Heart right ventricle (tissue), 16 donors: Measurements from ENCODE around the gene KLF2. TPM values are rescaled to one million over a fixed set of nuclear protein-coding genes. Genes with fewer than 3 reads are reported as not detected.
"Not testable (repeated sequence)": the region's sequence is repeated elsewhere in the genome, so short reads cannot be mapped to it uniquely, and the experiment has no call there.

Source experiments
- ATAC-seq, 8 donors: fragments of 200-7000 bp; cut with Tn5 transposase; one replicate each; pipeline ENCODE4 v1.9.1; 2020; ENCODE audit warnings: mild to moderate bottlenecking in 8 of 8, moderate library complexity in 8 of 8, moderate number of reproducible peaks in 1 of 8
- DNase-seq, 2 donors: peaks; one replicate each; pipeline ENCODE4 v3.0.0-alpha.2; 2020
- H3K27ac ChIP-seq, 10 donors: fragments of 200-600 bp; sonication (generic) in 2 of 10; one replicate each; pipeline versions ENCODE4 v1.5.0 to v1.8.0; 2020 to 2022; ENCODE audit warnings: mild to moderate bottlenecking in 3 of 10
- H3K27me3 ChIP-seq, 7 donors: fragments of 200-600 bp; one replicate each; pipeline ENCODE4 v1.8.0; 2021 to 2022; ENCODE audit warnings: mild to moderate bottlenecking in 2 of 7
- H3K36me3 ChIP-seq, 9 donors: fragments of 200-600 bp; sonication (generic) in 1 of 9; one replicate each; pipeline versions ENCODE4 v1.5.0 to v1.8.0; 2020 to 2022; ENCODE audit warnings: mild to moderate bottlenecking in 2 of 9
- H3K4me1 ChIP-seq, 9 donors: fragments of 200-600 bp; sonication (generic) in 1 of 9; one replicate each; pipeline versions ENCODE4 v1.5.0 to v1.8.0; 2020 to 2022; ENCODE audit warnings: mild to moderate bottlenecking in 4 of 9
- H3K4me3 ChIP-seq, 10 donors: fragments of 200-600 bp; sonication (generic) in 2 of 10; one replicate each; pipeline versions ENCODE4 v1.5.0 to v1.8.0; 2020 to 2022; ENCODE audit warnings: mild to moderate bottlenecking in 7 of 10, moderate library complexity in 2 of 10
- H3K9me3 ChIP-seq, 11 donors: fragments of 200-600 bp in 10 of 11; sonication (generic) in 2 of 11; one replicate each; pipeline versions ENCODE4 v1.5.0 to v1.8.0; 2013 to 2022; ENCODE audit warnings: mild to moderate bottlenecking in 2 of 11, control low read depth in 1 of 11, moderate library complexity in 1 of 11
- WGBS, 2 donors: extraction: QIAGEN DNeasy Blood & Tissue Kit; methylation state at CpG; one replicate each; pipeline ENCODE4 v1.1.7; 2013; ENCODE audit warnings: inconsistent platforms in 1 of 2; 5-methylcytosine and 5-hydroxymethylcytosine counted together
- intact Hi-C, 10 donors: fragments of 100-400 bp; cut with DNase I; formaldehyde crosslinking; loops; one replicate each; pipeline versions ENCODE4 v1.11.1 to v1.14.2; 2022
- polyA plus RNA-seq, 2 donors: library from polyadenylated mRNA; stranded (reverse); fragments of 200-250 nt; gene quantifications; one replicate each; pipeline ENCODE4 v1.2.3, GENCODE V29; 2013
- total RNA-seq, 10 donors: library from RNA; stranded (reverse); fragmentation: NEBNext Ultra II Directional in 3 of 10; extraction: Animal tissue kit (Norgen Biotek cat#: 25700) in 3 of 10; gene quantifications; one replicate each; pipeline versions ENCODE4 v1.2.1 to v1.2.4, GENCODE V29; 2021 to 2023
- TF ChIP-seq, protein P1 (sequence below), 9 donors: fragments of 200-600 bp; sonication (generic) in 2 of 9; IDR thresholded peaks; one replicate each; pipeline versions ENCODE4 v1.5.0 to v1.8.0; 2021 to 2022; ENCODE audit warnings: antibody characterized with exemption in 9 of 9, mild to moderate bottlenecking in 5 of 9, moderate library complexity in 1 of 9
- donor health status: Arrhythmogenic right ventricular cardiomyopathy.
- donor health status: ischemic (EF 13 %, LVEDD 7.1; RV severe dilation, severe dysfunction).
- donor health status: healthy with polysubstance abuse.
- donor health status: DM: no; HTN: yes; CAD: no.
- donor health status: DM: no; HTN: no; CAD: no.
- donor health status: ischemic (EF 25% LVEDD 6.9; RV normal size, moderate dysfunction).
- donor health status: ischemic (EF 25% LVEDD 5.7; RV mildly dilated, moderate dysfunction).
- donor health status: healthy.
- donor health status: DM: yes; HTN: yes; CAD: no.
- donor health status: Ischemic cardiomyopathy.
- donor health status: ischemic (EF 35%, LVEDD 5.7; RV mildly dilated, moderate dysfunction).
- donor health status: nonischemic (EF 11% LVEDD 7.7; RV severe dilation, severe dysfunction).
- donor health status: DM: yes; HTN: yes; CAD: no.
- donor health status: PGD.
- donor health status: ischemic (EF 29% LVEDD 5.4; RV normal size, mild dysfunction).
- donor health status: nonischemic (EF 23%, LVEDD 6.1; RV moderate dilation, normal function).

KLF2 gene
- total and polyA plus RNA-seq, 12 donors, result 22.4 to 76.2 (median 50.4) TPM

DNA sequence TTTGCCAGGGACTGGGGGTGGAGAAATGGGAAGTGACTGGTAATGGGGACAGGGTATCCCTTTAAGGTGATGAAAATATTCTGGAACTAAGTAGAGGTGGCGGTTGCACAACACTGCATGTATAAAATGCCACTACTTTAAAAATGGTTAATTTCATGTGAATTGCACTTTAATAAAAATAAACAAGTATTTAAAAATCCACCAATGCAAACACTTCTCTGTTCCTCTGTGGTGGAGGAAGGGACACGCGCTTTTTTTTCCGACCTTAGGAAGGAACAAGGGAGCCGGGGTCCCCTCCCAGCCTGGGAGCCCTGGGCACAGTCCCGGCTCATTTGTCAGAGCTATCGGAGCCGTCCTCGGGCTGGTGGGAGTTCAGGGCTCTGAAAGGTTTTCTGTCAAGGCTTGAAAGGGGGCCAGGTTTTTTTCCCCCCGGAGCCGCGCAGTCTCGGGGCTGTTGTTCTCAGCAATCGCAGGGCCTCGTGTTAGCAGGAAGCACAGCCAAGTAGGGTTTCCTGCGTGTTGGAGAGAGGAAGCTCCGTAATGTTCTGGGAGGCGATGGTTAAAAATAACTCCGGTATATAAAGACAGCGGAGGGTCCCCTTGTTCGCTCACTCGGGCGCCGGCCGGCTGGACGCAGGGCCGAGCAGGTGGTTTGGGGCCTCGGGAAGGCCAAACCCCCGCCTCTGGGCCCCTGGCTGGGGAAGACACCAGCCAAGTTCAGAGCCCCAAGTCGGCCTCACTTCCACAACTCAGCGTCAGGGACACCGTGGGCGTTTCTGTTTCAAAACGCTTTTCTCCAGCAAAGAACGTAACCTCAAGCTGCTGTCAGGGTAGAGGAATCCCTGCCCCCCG, 41.2 kb upstream of the KLF2 start:
- Histone ChIP-seq H3K36me3 (no peaks in the 10 kb centered on the region), H3K4me1 (peaks cover 13 to 89% (median 57%) of the 10 kb centered on the region in 9 donors), H3K4me3 (peak overlapping the region in 8 of 10 donors; percentile 19 to 49 (median 38)), H3K9me3 (peaks cover 0 to under 1% (median 0%) of the 10 kb centered on the region in 11 donors), H3K27ac (peak overlapping the region; percentile 91 to 99 (median 98)), H3K27me3 (no peaks in the 10 kb centered on the region)
- 1 to 3% methylated on average over 36 of the region's 36 CpGs for WGBS, 2 donors
- TF ChIP-seq, protein P1, sequence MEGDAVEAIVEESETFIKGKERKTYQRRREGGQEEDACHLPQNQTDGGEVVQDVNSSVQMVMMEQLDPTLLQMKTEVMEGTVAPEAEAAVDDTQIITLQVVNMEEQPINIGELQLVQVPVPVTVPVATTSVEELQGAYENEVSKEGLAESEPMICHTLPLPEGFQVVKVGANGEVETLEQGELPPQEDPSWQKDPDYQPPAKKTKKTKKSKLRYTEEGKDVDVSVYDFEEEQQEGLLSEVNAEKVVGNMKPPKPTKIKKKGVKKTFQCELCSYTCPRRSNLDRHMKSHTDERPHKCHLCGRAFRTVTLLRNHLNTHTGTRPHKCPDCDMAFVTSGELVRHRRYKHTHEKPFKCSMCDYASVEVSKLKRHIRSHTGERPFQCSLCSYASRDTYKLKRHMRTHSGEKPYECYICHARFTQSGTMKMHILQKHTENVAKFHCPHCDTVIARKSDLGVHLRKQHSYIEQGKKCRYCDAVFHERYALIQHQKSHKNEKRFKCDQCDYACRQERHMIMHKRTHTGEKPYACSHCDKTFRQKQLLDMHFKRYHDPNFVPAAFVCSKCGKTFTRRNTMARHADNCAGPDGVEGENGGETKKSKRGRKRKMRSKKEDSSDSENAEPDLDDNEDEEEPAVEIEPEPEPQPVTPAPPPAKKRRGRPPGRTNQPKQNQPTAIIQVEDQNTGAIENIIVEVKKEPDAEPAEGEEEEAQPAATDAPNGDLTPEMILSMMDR (IDR thresholded peaks at IDR 0.05), result no peak
- ATAC-seq, result peak; percentile 88 to 94 (median 92)
- DNase-seq, result peak; percentile 81 to 94
- intact Hi-C loops, result loop anchor here in 5 of 10 donors (1.0 to 5.0 kb wide), 6 partner anchors 25 to 41 kb away; partner anchors contain the start of gene KLF2 (in 2 of the 5)

DNA sequence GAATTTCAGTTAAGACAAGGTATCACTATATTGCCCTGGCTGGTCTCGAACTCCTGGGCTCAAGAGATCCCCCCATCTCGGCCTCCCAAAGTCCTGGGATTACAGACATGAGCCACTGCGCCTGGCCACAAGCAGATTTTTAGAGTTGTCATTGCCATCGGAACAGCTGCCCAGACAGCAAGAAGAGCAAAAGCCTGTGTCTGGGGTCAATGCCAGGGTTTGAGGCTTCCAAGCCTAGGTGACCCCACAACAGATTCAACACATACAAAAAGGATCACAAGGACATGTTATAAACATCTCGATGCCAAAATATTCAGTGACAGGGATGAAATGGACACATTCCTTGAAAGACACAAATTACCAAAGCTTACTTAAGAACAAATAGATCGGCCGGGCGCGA, 40.1 kb upstream of the KLF2 start:
- H3K36me3 ChIP-seq, result no peaks in the 10 kb centered on the region

DNA sequence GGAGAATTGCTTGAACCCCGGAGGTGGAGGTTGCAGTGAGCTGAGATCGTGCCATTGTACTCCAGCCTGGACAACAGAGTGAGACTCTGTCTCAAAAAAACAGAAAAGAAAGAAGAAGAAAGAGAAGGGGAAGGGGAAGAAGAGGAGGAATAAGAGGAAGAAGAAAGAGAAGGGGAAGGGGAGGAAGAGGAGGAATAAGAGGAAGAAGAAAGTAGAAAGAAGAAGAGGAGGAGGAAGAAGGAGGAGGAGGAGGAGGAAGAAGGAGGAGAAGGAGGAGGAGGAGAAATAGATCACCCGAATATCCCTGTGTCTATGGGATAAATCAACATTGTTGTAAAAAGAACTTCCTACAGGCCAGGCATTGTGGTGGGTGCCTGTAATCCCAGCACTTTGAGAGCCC, 39.5 kb upstream of the KLF2 start:
- DNase-seq, H3K36me3 ChIP-seq, ATAC-seq, H3K4me3 ChIP-seq, H3K9me3 ChIP-seq, H3K27me3 ChIP-seq: not testable (repeated sequence)
- Histone ChIP-seq H3K4me1 (peaks cover 13 to 85% (median 59%) of the 10 kb centered on the region in 9 donors), H3K27ac (peak overlapping the region; percentile 91 to 99 (median 98))
- intact Hi-C loops, result loop anchor here in 4 of 10 donors (2.0 to 5.0 kb wide), 2 partner anchors 32 to 37 kb away; partner anchors contain the start of gene KLF2 (in 3 of the 4)
- 73 to 83% methylated on average over 3 of the region's 3 CpGs for WGBS, 2 donors

More for the DNA sequence above, 40.1 kb upstream of the KLF2 start:
- TF ChIP-seq, protein P1 (IDR thresholded peaks at IDR 0.05), result no peak
- H3K27ac ChIP-seq, result peak overlapping the region; percentile 91 to 99 (median 98)
- peaks cover 13 to 85% (median 57%) of the 10 kb centered on the region in 9 donors for H3K4me1 ChIP-seq
- intact Hi-C loops, result loop anchor here in 4 of 10 donors (2.0 to 5.0 kb wide), 3 partner anchors 32 to 38 kb away; partner anchors contain the start of gene KLF2 (in 1 of the 4)
- no peaks in the 10 kb centered on the region for H3K27me3 ChIP-seq
- peak overlapping the region in 3 of 10 donors; percentile 25 to 49 (median 41) for H3K4me3 ChIP-seq
- 92 to 94% methylated on average over 9 of the region's 9 CpGs for WGBS, 2 donors
- no peak for DNase-seq
- H3K9me3 ChIP-seq, result peaks cover 0 to 5% (median 0%) of the 10 kb centered on the region in 11 donors
- no peak for ATAC-seq

DNA sequence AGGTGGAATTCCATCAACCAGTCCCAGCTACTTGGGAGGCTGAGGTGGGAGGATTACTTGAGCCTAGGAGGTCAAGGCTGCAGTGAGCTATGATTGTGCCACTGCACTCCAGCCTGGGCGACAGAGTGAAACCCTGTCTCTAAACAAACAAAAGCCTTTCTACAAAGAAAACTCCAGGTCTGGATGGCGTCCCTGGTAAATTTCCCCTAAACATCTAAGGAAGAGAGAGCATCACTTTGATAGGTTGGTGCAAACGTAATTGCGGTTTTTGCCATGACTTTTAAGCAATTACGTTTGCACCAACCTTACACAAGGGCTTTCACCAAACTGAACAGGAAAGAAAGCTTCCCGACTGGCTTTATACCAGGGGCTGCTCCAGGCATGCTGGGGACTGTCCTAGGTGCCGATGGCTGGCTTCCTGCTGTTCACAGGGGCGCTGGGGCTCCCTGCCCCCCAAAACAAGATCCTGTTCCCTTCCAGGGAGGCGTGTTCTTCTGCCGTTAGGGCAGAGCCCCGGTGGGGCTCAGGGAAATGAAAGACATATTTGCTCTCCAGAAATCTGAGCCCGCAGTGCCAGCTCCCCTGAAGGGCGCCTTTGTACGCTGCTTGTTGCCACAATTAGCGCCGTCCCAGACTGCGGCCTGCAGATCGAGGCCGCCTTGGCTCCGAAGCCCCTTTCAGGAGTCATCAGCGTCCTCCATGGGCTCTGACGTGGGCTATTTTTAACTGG, 38.7 kb upstream of the KLF2 start:
- DNase-seq (peak; percentile 28 to 39), ATAC-seq (peak in 1 of 8 donors; percentile 7)
- TF ChIP-seq, protein P1 (IDR thresholded peaks at IDR 0.05), result no peak
- H3K4me1 ChIP-seq, result peaks cover 13 to 86% (median 65%) of the 10 kb centered on the region in 9 donors
- peak overlapping the region; percentile 87 to 99 (median 98) for H3K27ac ChIP-seq
- H3K36me3 ChIP-seq, result no peaks in the 10 kb centered on the region
- intact Hi-C loops, result loop anchor here in 4 of 10 donors (2.0 to 5.0 kb wide), 2 partner anchors 31 to 36 kb away; partner anchors contain the start of gene KLF2 (in 3 of the 4)
- no peaks in the 10 kb centered on the region for H3K27me3 ChIP-seq
- peaks cover 0 to 5% (median 0%) of the 10 kb centered on the region in 11 donors for H3K9me3 ChIP-seq
- WGBS, 2 donors, result 23 to 27% methylated on average over 22 of the region's 22 CpGs
- peak overlapping the region in 2 of 10 donors; percentile 12 to 26 for H3K4me3 ChIP-seq
